HepG2 (cell line): ENCODE results near the gene F8. TPM values are rescaled to one million over a fixed set of nuclear protein-coding genes. Genes with fewer than 3 reads are reported as not detected.

Experiments used
- ATAC-seq: fragments of 200-7000 bp; cut with Tn5 transposase; 3 replicates; pipeline ENCODE4 v1.9.1; 2020; ENCODE audit warnings: mild to moderate bottlenecking, moderate library complexity
- BruUV-seq: library from RNA; stranded (reverse); fragments of 400-500 nt; replicated peaks from 2 replicates; lab custom pipeline; 2021; lab: Mats Ljungman, UMichigan
- CTCF ChIA-PET: fragments of 300-600 bp; formaldehyde crosslinking; extraction: SDS; loops from one replicate; lab custom pipeline; 2021; ENCODE audit warnings: low total read pairs, inconsistent platforms, low intra/inter-chr PET ratio; lab: Yijun Ruan, JAX
- POLR2A ChIA-PET: fragments of 350-600 bp; sonication (Branson Sonifier 250); formaldehyde crosslinking; loops from one replicate; lab custom pipeline; 2020; ENCODE audit warnings: antibody characterized with exemption, inconsistent platforms; lab: Yijun Ruan, JAX
- DNase-seq: peaks from one replicate; pipeline ENCODE4 v3.0.0-alpha.2; 2015; ENCODE audit warnings: low spot score
- FAIRE-seq: peaks from 3 replicates; lab custom pipeline; 2011; peaks lifted over from hg19 to GRCh38; lab: Jason Lieb, UNC
- H2AFZ ChIP-seq: one replicate; pipeline ENCODE4 v1.6.1; 2011; ENCODE audit warnings: low read length, inconsistent platforms
- H3K27ac ChIP-seq: fragments of 300-600 bp; 3 replicates; pipeline ENCODE4 v1.8.0; 2011; ENCODE audit warnings: mixed run types, mild to moderate bottlenecking, mixed read lengths, low read length, inconsistent platforms; ENCODE audit not compliant: insufficient read depth; ENCODE audit errors: extremely low read length
- H3K27me3 ChIP-seq, 2 experiments: fragments of 200-600 bp in 1 of 2; 2 replicates in 1 of 2; 3 replicates in 1 of 2; pipeline versions ENCODE4 v1.6.0 to v1.8.0; 2011; ENCODE audit warnings: low read length in 2 of 2, mild to moderate bottlenecking in 2 of 2, moderate library complexity in 2 of 2, inconsistent platforms in 1 of 2; ENCODE audit not compliant: insufficient read depth in 2 of 2, control insufficient read depth in 1 of 2
- H3K36me3 ChIP-seq, 2 experiments: fragments of 200-600 bp in 1 of 2; replicated peaks in 1 of 2; 2 replicates in 1 of 2; 3 replicates in 1 of 2; pipeline versions ENCODE4 v1.5.1 to v1.8.0; 2011; ENCODE audit warnings: low read length in 2 of 2, inconsistent platforms in 1 of 2; ENCODE audit not compliant: insufficient read depth in 2 of 2, control insufficient read depth in 1 of 2
- H3K4me1 ChIP-seq: 2 replicates; pipeline ENCODE4 v1.5.1; 2012; ENCODE audit warnings: low read length, inconsistent platforms; ENCODE audit not compliant: insufficient read depth
- H3K4me2 ChIP-seq: 2 replicates; pipeline ENCODE4 v1.6.0; 2011; ENCODE audit warnings: low read depth, low read length, inconsistent platforms
- H3K4me3 ChIP-seq, 3 experiments: fragments of 200-600 bp in 1 of 3; sonication (generic), shearing (Covaris generic) in 1 of 3; replicated peaks in 1 of 3; 2 replicates each; pipeline ENCODE4 v1.5.1; 2011 to 2016; ENCODE audit warnings: low read length in 3 of 3, inconsistent platforms in 2 of 3, low read depth in 2 of 3, mild to moderate bottlenecking in 2 of 3, control low read depth in 1 of 3, mixed read lengths in 1 of 3; ENCODE audit not compliant: insufficient read depth in 1 of 3
- H3K79me2 ChIP-seq: one replicate; pipeline ENCODE4 v1.6.1; 2011; ENCODE audit warnings: low read length, inconsistent platforms; ENCODE audit not compliant: insufficient read depth
- H3K9ac ChIP-seq: 2 replicates; pipeline ENCODE4 v1.6.0; 2011; ENCODE audit warnings: mild to moderate bottlenecking, low read depth, low read length, inconsistent platforms; ENCODE audit not compliant: insufficient read depth
- H3K9me3 ChIP-seq: 2 replicates; pipeline ENCODE4 v1.5.1; 2012; ENCODE audit warnings: mild to moderate bottlenecking, low read length
- H4K20me1 ChIP-seq: 2 replicates; pipeline ENCODE4 v1.6.0; 2011; ENCODE audit warnings: inconsistent platforms, mild to moderate bottlenecking, low read length, moderate library complexity; ENCODE audit not compliant: insufficient read depth
- DBP ChIP-seq: sonication (generic); formaldehyde crosslinking; IDR thresholded peaks from 2 replicates; pipeline ENCODE4 v1.4.0; 2020; ENCODE audit warnings: missing genetic modification reagents; ENCODE audit errors: not compliant biosample characterization
- HNF4A ChIP-seq: sonication (generic); formaldehyde crosslinking; IDR thresholded peaks from 2 replicates; pipeline ENCODE4 v1.4.0; 2020; ENCODE audit warnings: missing genetic modification reagents
- JUN ChIP-seq: sonication (generic); formaldehyde crosslinking; IDR thresholded peaks from 2 replicates; pipeline ENCODE4 v1.4.0; 2020; ENCODE audit warnings: mild to moderate bottlenecking, missing genetic modification reagents
- MEF2D ChIP-seq: sonication (generic); formaldehyde crosslinking; IDR thresholded peaks from 2 replicates; pipeline ENCODE4 v1.5.1; 2020; ENCODE audit warnings: mild to moderate bottlenecking, missing genetic modification reagents
- MEIS2 ChIP-seq: sonication (generic); formaldehyde crosslinking; IDR thresholded peaks from 2 replicates; pipeline ENCODE4 v1.9.0; 2021; ENCODE audit warnings: mild to moderate bottlenecking, missing genetic modification reagents
- ZNF17 ChIP-seq: sonication (generic); formaldehyde crosslinking; IDR thresholded peaks from 2 replicates; pipeline ENCODE4 v1.5.0; 2020; ENCODE audit warnings: mild to moderate bottlenecking, missing genetic modification reagents
- ZNF251 ChIP-seq: sonication (generic); formaldehyde crosslinking; IDR thresholded peaks from 2 replicates; pipeline ENCODE4 v1.9.0; 2021; ENCODE audit warnings: mild to moderate bottlenecking, missing genetic modification reagents
- ZNF33B ChIP-seq: sonication (generic); formaldehyde crosslinking; IDR thresholded peaks from 2 replicates; pipeline ENCODE4 v1.5.1; 2020; ENCODE audit warnings: mild to moderate bottlenecking, missing genetic modification reagents
- ZNF788 ChIP-seq: sonication (generic); formaldehyde crosslinking; IDR thresholded peaks from 2 replicates; pipeline ENCODE4 v1.5.0; 2020; ENCODE audit warnings: mild to moderate bottlenecking, missing genetic modification reagents, borderline replicate concordance
- ZZZ3 ChIP-seq: sonication (generic); formaldehyde crosslinking; IDR thresholded peaks from 2 replicates; pipeline ENCODE4 v1.4.0; 2020; ENCODE audit warnings: missing genetic modification reagents, mild to moderate bottlenecking, borderline replicate concordance
- WGBS: methylation state at CpG from one replicate; pipeline ENCODE4 v1.1.6; 2017; ENCODE audit warnings: low lambda C conversion rate; 5-methylcytosine and 5-hydroxymethylcytosine counted together
- in situ Hi-C: cut with HindIII; loops from 2 replicates; pipeline ENCODE4 v1.10.0; 2017; ENCODE audit warnings: low pct_unique_long_range_greater_than_20kb; ENCODE audit not compliant: extremely low pct_ligation_motif_present
- intact Hi-C: fragments of 100-400 bp; cut with micrococcal nuclease; formaldehyde crosslinking; loops from one replicate; pipeline ENCODE4 v1.10.0; 2022; ENCODE audit not compliant: unreplicated experiment
- polyA plus RNA-seq, 8 experiments: library from polyadenylated mRNA; depleted of rRNA in 3 of 8; stranded (reverse) in 7 of 8; unstranded in 1 of 8; fragments of >200 nt; fragmentation: Illumina TruSeq in 4 of 8; extraction: Trizol in 4 of 8; gene quantifications; 2 replicates each; pipeline versions ENCODE4 v1.2.1 to v1.2.3, GENCODE V29; 2011 to 2016; ENCODE audit warnings: low read depth in 4 of 8, missing spikeins in 1 of 8, mixed read lengths in 1 of 8; ENCODE audit not compliant: insufficient read depth in 1 of 8
- total RNA-seq, 5 experiments: library from RNA; depleted of rRNA; stranded (reverse); fragments of >200 nt; fragmentation: Illumina TruSeq; extraction: Trizol; gene quantifications; 2 replicates each; pipeline ENCODE4 v1.2.3, GENCODE V29; 2016; ENCODE audit warnings: low read depth in 1 of 5
- TF ChIP-seq, protein P1 (sequence below): sonication (generic); formaldehyde crosslinking; IDR thresholded peaks from 2 replicates; pipeline ENCODE4 v1.4.0; 2020; ENCODE audit warnings: missing genetic modification reagents

F8 gene
- total and polyA plus RNA-seq, 2 of the 13 experiments (the other 11 are each of a cell fraction or from before 2014, with no cell fraction given) = 0.29 to 0.61 TPM

GRCh38 chrX:154812341-154813101 is 210.0 kb downstream of the F8 start (continued):
- TF ChIP-seq DBP = no peak
- TF ChIP-seq MEF2D (CRISPR knock-in tag) = no peak

DNA sequence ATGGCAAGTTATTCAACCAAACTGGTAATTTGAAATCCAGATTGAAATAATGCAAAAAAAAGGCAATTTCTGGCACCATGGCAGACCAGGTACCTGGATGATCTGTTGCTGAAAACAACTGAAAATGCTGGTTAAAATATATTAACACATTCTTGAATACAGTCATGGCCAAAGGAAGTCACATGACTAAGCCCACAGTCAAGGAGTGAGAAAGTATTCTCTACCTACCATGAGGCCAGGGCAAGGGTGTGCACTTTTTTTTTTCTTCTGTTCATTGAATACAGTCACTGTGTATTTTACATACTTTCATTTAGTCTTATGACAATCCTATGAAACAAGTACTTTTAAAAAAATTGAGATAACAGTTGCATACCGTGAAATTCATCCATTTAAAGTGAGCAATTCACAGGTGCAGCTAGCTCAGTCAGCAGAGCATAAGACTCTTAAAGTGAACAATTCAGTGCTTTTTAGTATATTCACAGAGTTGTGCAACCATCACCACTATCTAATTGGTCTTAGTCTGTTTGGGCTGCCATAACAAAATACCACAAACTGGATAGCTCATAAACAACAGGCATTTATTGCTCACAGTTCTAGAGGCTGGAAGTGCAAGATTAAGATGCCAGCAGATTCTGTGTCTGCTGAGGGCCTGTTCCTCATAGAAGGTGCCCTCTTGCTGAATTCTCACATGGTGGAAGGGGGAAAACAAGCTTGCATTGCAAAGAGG is 212.4 kb downstream of the F8 start:
- H2AFZ ChIP-seq = no peak overlapping the region
- no peak for ATAC-seq
- ChIA-PET CTCF (no interaction called here), POLR2A (no interaction called here)
- no peaks in the 10 kb centered on the region for H3K79me2 ChIP-seq
- DNase-seq = no peak
- 0 out of 5 replicates have a peak, but pooled peaks cover 0 to 4% of the 10 kb centered on the region in 2 experiments for H3K27me3 ChIP-seq
- 0% methylated on average over 1 of the region's 1 CpG for WGBS
- H3K9me3 ChIP-seq = no peaks in the 10 kb centered on the region
- H3K36me3 ChIP-seq = no peaks in the 10 kb centered on the region
- no peak overlapping the region for H3K4me3 ChIP-seq
- no peak overlapping the region for H3K9ac ChIP-seq
- no peaks in the 10 kb centered on the region for H4K20me1 ChIP-seq
- BruUV-seq = no TSS peak
- no peak overlapping the region for H3K4me2 ChIP-seq
- in situ Hi-C loops (no loop called here), intact Hi-C loops (no loop called here)
- H3K4me1 ChIP-seq = 0 out of 2 replicates have a peak, but pooled peaks cover 4% of the 10 kb centered on the region
- H3K27ac ChIP-seq = no peak overlapping the region
- FAIRE-seq = no peak
- TF ChIP-seq ZNF788 (CRISPR knock-in tag) (no peak), ZNF17 (CRISPR knock-in tag) (no peak), ZZZ3 (CRISPR knock-in tag) (no peak), JUN (no peak), ZNF251 (no peak), ZNF33B (CRISPR knock-in tag) (no peak), MEIS2 (CRISPR knock-in tag) (no peak), HNF4A (CRISPR knock-in tag) (no peak)
- TF ChIP-seq, protein P1, sequence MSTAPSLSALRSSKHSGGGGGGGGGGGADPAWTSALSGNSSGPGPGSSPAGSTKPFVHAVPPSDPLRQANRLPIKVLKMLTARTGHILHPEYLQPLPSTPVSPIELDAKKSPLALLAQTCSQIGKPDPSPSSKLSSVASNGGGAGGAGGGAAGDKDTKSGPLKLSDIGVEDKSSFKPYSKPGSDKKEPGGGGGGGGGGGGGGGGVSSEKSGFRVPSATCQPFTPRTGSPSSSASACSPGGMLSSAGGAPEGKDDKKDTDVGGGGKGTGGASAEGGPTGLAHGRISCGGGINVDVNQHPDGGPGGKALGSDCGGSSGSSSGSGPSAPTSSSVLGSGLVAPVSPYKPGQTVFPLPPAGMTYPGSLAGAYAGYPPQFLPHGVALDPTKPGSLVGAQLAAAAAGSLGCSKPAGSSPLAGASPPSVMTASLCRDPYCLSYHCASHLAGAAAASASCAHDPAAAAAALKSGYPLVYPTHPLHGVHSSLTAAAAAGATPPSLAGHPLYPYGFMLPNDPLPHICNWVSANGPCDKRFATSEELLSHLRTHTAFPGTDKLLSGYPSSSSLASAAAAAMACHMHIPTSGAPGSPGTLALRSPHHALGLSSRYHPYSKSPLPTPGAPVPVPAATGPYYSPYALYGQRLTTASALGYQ = no peak
